Motor neuron (in vitro differentiated cells): Measurements from ENCODE around the gene SLC39A7. TPM values are rescaled to one million over a fixed set of nuclear protein-coding genes. Genes with fewer than 3 reads are reported as not detected.

Experiments
- ATAC-seq, 8 experiments: fragments of 200-7000 bp; cut with Tn5 transposase; replicated peaks in 6 of 8; 2 replicates each; pipeline ENCODE4 v1.8.0; 2021; ENCODE audit warnings: mild to moderate bottlenecking in 8 of 8, moderate library complexity in 8 of 8
- H3K27ac ChIP-seq, 2 donors: fragments of 250-450 bp; sonication (Bioruptor Pico); 2 replicates each; pipeline ENCODE4 v1.9.0; 2021; ENCODE audit warnings: antibody characterized with exemption in 2 of 2, mild to moderate bottlenecking in 2 of 2, moderate library complexity in 1 of 2
- H3K4me1 ChIP-seq, 2 donors: fragments of 250-450 bp; sonication (Bioruptor Pico); replicated peaks in 1 of 2; 2 replicates each; pipeline ENCODE4 v1.6.1; 2021; ENCODE audit warnings: antibody characterized with exemption in 2 of 2, mild to moderate bottlenecking in 2 of 2, moderate library complexity in 1 of 2
- H3K4me3 ChIP-seq, 5 donors: fragments of 250-450 bp; sonication (Bioruptor Pico); 2 replicates each; pipeline ENCODE4 v1.9.0; 2021; ENCODE audit warnings: antibody characterized with exemption in 5 of 5, mild to moderate bottlenecking in 5 of 5, moderate library complexity in 4 of 5
- WGBS, 10 experiments: fragments of 450-650 bp; shearing (Covaris generic); methylation state at CpG; one replicate each; pipeline ENCODE4 v1.0.0; 2022; 5-methylcytosine and 5-hydroxymethylcytosine counted together
- in situ Hi-C, 9 experiments: fragments of 400-800 bp; cut with MboI; loops; one replicate each; pipeline ENCODE4 v1.15.0; 2021; ENCODE audit warnings: low sequenced_read_pairs in 9 of 9, low pct_unique_long_range_greater_than_20kb in 2 of 9; ENCODE audit not compliant: unreplicated experiment in 9 of 9
- total RNA-seq, 8 experiments: library from RNA; unstranded; fragments of 300-600 nt; gene quantifications; 2 replicates each; pipeline versions ENCODE4 v1.2.3 to v1.2.4, GENCODE V29; 2022

SLC39A7 gene
- total RNA-seq, 8 experiments from 2014 or later, result 69.2 to 143 (median 132) TPM

GRCh38 chr6:33165581-33166258 is 34.9 kb upstream of the SLC39A7 start:
- ATAC-seq, result no peak
- Histone ChIP-seq H3K4me3 (no peak overlapping the region), H3K4me1 (peaks cover 0 to 8% of the 10 kb centered on the region in 2 donors), H3K27ac (no peak overlapping the region)
- WGBS, 10 experiments, result 40 to 79% (median 67%) methylated on average over 1 to 12 of the region's 17 CpGs; no CpG with 5 or more reads in 5 of the 10 experiments
- in situ Hi-C loops, result loop anchor here in 1 of 9 experiments (5.0 kb wide), 1 partner anchor 82 kb away; no protein-coding TSS in a partner anchor

- Histone ChIP-seq H3K4me3 (no peak overlapping the region), H3K27ac (no peak overlapping the region), H3K4me1 (peaks cover 0 to 8% of the 10 kb centered on the region in 2 donors)
- no peak for ATAC-seq
- in situ Hi-C loops, result loop anchor here in 1 of 9 experiments (5.0 kb wide), 1 partner anchor 81 kb away; no protein-coding TSS in a partner anchor
- 60% methylated on average over 1 of the region's 6 CpGs; no CpG with 5 or more reads in 9 of the 10 experiments for WGBS, 10 experiments
Measured at GRCh38 chr6:33166363-33166762, 34.3 kb upstream of the SLC39A7 start.

- Histone ChIP-seq H3K27ac (no peak overlapping the region), H3K4me3 (no peak overlapping the region), H3K4me1 (peaks cover 0 to 6% of the 10 kb centered on the region in 2 donors)
- WGBS, 10 experiments, result 80 to 83% methylated on average over 1 to 4 of the region's 7 CpGs; no CpG with 5 or more reads in 8 of the 10 experiments
- ATAC-seq, result no peak
- in situ Hi-C loops, result loop anchor here in 1 of 9 experiments (5.0 kb wide), 1 partner anchor 80 kb away; no protein-coding TSS in a partner anchor
Measured at GRCh38 chr6:33166811-33167210, 33.9 kb upstream of the SLC39A7 start.

GRCh38 chr6:33167374-33168283 is 33.0 kb upstream of the SLC39A7 start:
- Histone ChIP-seq H3K27ac (no peak overlapping the region), H3K4me3 (no peak overlapping the region), H3K4me1 (no peaks in the 10 kb centered on the region)
- 35 to 83% (median 78%) methylated on average over 1 to 5 of the region's 19 CpGs; no CpG with 5 or more reads in 5 of the 10 experiments for WGBS, 10 experiments
- no peak for ATAC-seq
- in situ Hi-C loops, result loop anchor here in 1 of 9 experiments (5.0 kb wide), 1 partner anchor 80 kb away; no protein-coding TSS in a partner anchor

- Histone ChIP-seq H3K27ac (no peak overlapping the region), H3K4me1 (no peaks in the 10 kb centered on the region), H3K4me3 (no peak overlapping the region)
- in situ Hi-C loops, result loop anchor here in 1 of 9 experiments (5.0 kb wide), 1 partner anchor 79 kb away; no protein-coding TSS in a partner anchor
- no peak for ATAC-seq
- WGBS, 10 experiments, result 33 to 100% (median 66%) methylated on average over 2 to 4 of the region's 6 CpGs; no CpG with 5 or more reads in 5 of the 10 experiments
Measured at GRCh38 chr6:33168284-33168601, 32.4 kb upstream of the SLC39A7 start.

- in situ Hi-C loops, result loop anchor here in 1 of 9 experiments (5.0 kb wide), 1 partner anchor 79 kb away; no protein-coding TSS in a partner anchor
- Histone ChIP-seq H3K4me1 (no peaks in the 10 kb centered on the region), H3K4me3 (no peak overlapping the region), H3K27ac (no peak overlapping the region)
- no CpG with 5 or more reads among the region's 5 CpGs for WGBS, 10 experiments
- no peak for ATAC-seq
Measured at GRCh38 chr6:33168639-33169038, 32.0 kb upstream of the SLC39A7 start.

- 40 to 93% (median 76%) methylated on average over 1 to 5 of the region's 10 CpGs; no CpG with 5 or more reads in 3 of the 10 experiments for WGBS, 10 experiments
- ATAC-seq, result no peak
- H3K4me3 ChIP-seq, result no peak overlapping the region
- H3K4me1 ChIP-seq, result no peaks in the 10 kb centered on the region
- in situ Hi-C loops, result loop anchor here in 1 of 9 experiments (5.0 kb wide), 1 partner anchor 78 kb away; no protein-coding TSS in a partner anchor
- H3K27ac ChIP-seq, result no peak overlapping the region
Measured at GRCh38 chr6:33169291-33170175, 31.1 kb upstream of the SLC39A7 start.

GRCh38 chr6:33170176-33171015 is 30.3 kb upstream of the SLC39A7 start:
- no peaks in the 10 kb centered on the region for H3K4me1 ChIP-seq
- in situ Hi-C loops, result no loop called here
- no peak overlapping the region for H3K27ac ChIP-seq
- no peak overlapping the region for H3K4me3 ChIP-seq
- ATAC-seq, result no peak
- WGBS, 10 experiments, result 30 to 92% (median 71%) methylated on average over 1 to 4 of the region's 9 CpGs; no CpG with 5 or more reads in 5 of the 10 experiments

- in situ Hi-C loops, result no loop called here
- Histone ChIP-seq H3K27ac (no peak overlapping the region), H3K4me3 (no peak overlapping the region), H3K4me1 (no peaks in the 10 kb centered on the region)
- WGBS, 10 experiments, result 50% methylated on average over 1 to 2 of the region's 11 CpGs; no CpG with 5 or more reads in 8 of the 10 experiments
- ATAC-seq, result no peak
Measured at GRCh38 chr6:33171016-33171879, 29.4 kb upstream of the SLC39A7 start.

- no peak overlapping the region for H3K4me3 ChIP-seq
- no peak for ATAC-seq
- H3K27ac ChIP-seq, result no peak overlapping the region
- no peaks in the 10 kb centered on the region for H3K4me1 ChIP-seq
- WGBS, 10 experiments, result 90 to 100% methylated on average over 1 to 2 of the region's 8 CpGs; no CpG with 5 or more reads in 8 of the 10 experiments
- in situ Hi-C loops, result no loop called here
Measured at GRCh38 chr6:33171880-33172687, 28.6 kb upstream of the SLC39A7 start.
